ENCODE measurements around the gene LTBP1. TPM values are rescaled to one million over a fixed set of nuclear protein-coding genes. Genes with fewer than 3 reads are reported as not detected.

The LTBP1 gene
- total and polyA plus RNA-seq, 2 of the 13 experiments (the other 11 are each of a cell fraction or from before 2014, with no cell fraction given) = 0.12 to 0.22 TPM

- no peak for TF ChIP-seq FOXK1 (CRISPR knock-in tag; IDR thresholded peaks at IDR 0.05; ENCODE audit: borderline replicate concordance, low read depth)
- TF ChIP-seq MIER2 (CRISPR knock-in tag; IDR thresholded peaks at IDR 0.05) = no peak
- no peak for TF ChIP-seq CTCF (CRISPR knock-in tag; IDR thresholded peaks at IDR 0.05)
- TF ChIP-seq HDAC1 (CRISPR knock-in tag; IDR thresholded peaks at IDR 0.05) = no peak
- no peak for TF ChIP-seq ZNF510 (CRISPR knock-in tag; IDR thresholded peaks at IDR 0.05; ENCODE audit: low read depth)
- TF ChIP-seq EZH2 (conservative IDR thresholded peaks at IDR 0.05; ENCODE audit: low read depth, low read length) = no peak
- Histone ChIP-seq H3K79me2 (ENCODE audit: insufficient read depth, low read length) (no peaks in the 10 kb centered on the region), H3K4me1 (ENCODE audit: insufficient read depth, low read length) (peaks cover 12% of the 10 kb centered on the region), H3K27me3 (ENCODE audit: control insufficient read depth in 1 of 2, insufficient read depth in 2 of 2, low read length in 2 of 2) (0 out of 5 replicates have a peak, but pooled peaks cover 0 to 5% of the 10 kb centered on the region in 2 experiments), H3K9ac (ENCODE audit: insufficient read depth, low read depth, low read length) (no peak overlapping the region), H2AFZ (ENCODE audit: low read length) (peak overlapping the region; percentile 5), H3K27ac (ENCODE audit: extremely low read length, insufficient read depth, low read length) (no peak overlapping the region), H3K9me3 (ENCODE audit: low read length) (no peaks in the 10 kb centered on the region), H4K20me1 (ENCODE audit: insufficient read depth, low read length) (no peaks in the 10 kb centered on the region), H3K36me3 (replicated peaks in 1 of 2; ENCODE audit: control insufficient read depth in 1 of 2, insufficient read depth in 2 of 2, low read length in 2 of 2) (no peaks in the 10 kb centered on the region), H3K4me3 (replicated peaks in 1 of 3; ENCODE audit: insufficient read depth in 1 of 3, low read depth in 2 of 3, low read length in 3 of 3) (no peak overlapping the region), H3K4me2 (ENCODE audit: low read depth, low read length) (no peak overlapping the region)
- DNase-seq (ENCODE audit: low spot score) (no peak), ATAC-seq (no peak), FAIRE-seq (no peak)
- CTCF ChIA-PET (ENCODE audit: low intra/inter-chr PET ratio, low total read pairs) = no interaction called here
- in situ Hi-C loops (cut with HindIII; ENCODE audit: extremely low pct_ligation_motif_present, low pct_unique_long_range_greater_than_20kb) (no loop called here), intact Hi-C loops (cut with micrococcal nuclease; ENCODE audit: unreplicated experiment) (loop anchor here (5.0 kb wide), 1 partner anchor 242 kb away; no protein-coding TSS in a partner anchor)
- POLR2A ChIA-PET = no interaction called here
- 64% methylated on average over 5 of the region's 5 CpGs for WGBS (ENCODE audit: low lambda C conversion rate)
- no TSS peak for BruUV-seq (replicated peaks)
These were observed 327.8 kb downstream of the LTBP1 start for GRCh38 chr2:33274524-33274923.

All from HepG2 (cell line).